Upper lobe of left lung (tissue), 6 donors: Measurements from ENCODE around the gene SETBP1. TPM values are rescaled to one million over a fixed set of nuclear protein-coding genes. Genes with fewer than 3 reads are reported as not detected.

Experiments
- ATAC-seq, 2 donors: fragments of 200-7000 bp; cut with Tn5 transposase; one replicate each; pipeline ENCODE4 v1.9.1; 2022; ENCODE audit warnings: mild to moderate bottlenecking in 2 of 2, moderate library complexity in 2 of 2; ENCODE audit not compliant: low FRiP score in 2 of 2
- DNase-seq, 2 donors: peaks; one replicate each; pipeline ENCODE4 v3.0.0-alpha.2; 2019 to 2020
- H3K27ac ChIP-seq, 4 donors: fragments of 200-600 bp; sonication (generic); one replicate each; pipeline ENCODE4 v1.5.1; 2016 to 2019
- H3K27me3 ChIP-seq, 4 donors: fragments of 200-600 bp; sonication (generic); one replicate each; pipeline ENCODE4 v1.5.1; 2017 to 2019
- H3K36me3 ChIP-seq, 4 donors: fragments of 200-600 bp; sonication (generic); one replicate each; pipeline ENCODE4 v1.5.1; 2016 to 2019
- H3K4me1 ChIP-seq, 4 donors: fragments of 200-600 bp; sonication (generic); one replicate each; pipeline ENCODE4 v1.5.1; 2018 to 2019
- H3K4me3 ChIP-seq, 4 donors: fragments of 200-600 bp; sonication (generic); one replicate each; pipeline ENCODE4 v1.5.1; 2017 to 2019; ENCODE audit warnings: mild to moderate bottlenecking in 2 of 4, moderate library complexity in 1 of 4
- H3K9me3 ChIP-seq, 4 donors: fragments of 200-600 bp; sonication (generic); one replicate each; pipeline ENCODE4 v1.5.1; 2018 to 2019
- EP300 ChIP-seq, 4 donors: sonication (generic); formaldehyde crosslinking; IDR thresholded peaks; one replicate each; pipeline ENCODE4 v1.5.1; 2017; ENCODE audit warnings: antibody characterized with exemption in 4 of 4, control low read depth in 2 of 4
- POLR2A ChIP-seq, 4 donors: fragments of 450-650 bp; IDR thresholded peaks; one replicate each; pipeline ENCODE4 v1.5.1; 2016 to 2017; ENCODE audit warnings: antibody characterized with exemption in 4 of 4, mild to moderate bottlenecking in 2 of 4
- POLR2AphosphoS5 ChIP-seq, 2 donors: sonication (generic); formaldehyde crosslinking; IDR thresholded peaks; one replicate each; pipeline ENCODE4 v1.5.1; 2017; ENCODE audit warnings: antibody characterized with exemption in 2 of 2
- WGBS, 2 donors: methylation state at CpG; one replicate each; pipeline ENCODE4 v1.1.5; 2017 to 2018; 5-methylcytosine and 5-hydroxymethylcytosine counted together
- total RNA-seq, 6 donors: library from RNA; depleted of rRNA in 4 of 6; stranded (reverse); fragments of >200 nt in 4 of 6; gene quantifications; one replicate each; pipeline versions ENCODE4 v1.1.0 to v1.2.1, GENCODE V29; 2016 to 2021
- TF ChIP-seq, protein P1 (sequence below), 6 experiments: fragments of 450-650 bp in 4 of 6; fragments of 200-600 bp in 2 of 6; sonication (generic) in 2 of 6; IDR thresholded peaks; one replicate each; pipeline ENCODE4 v1.5.1; 2016 to 2019; ENCODE audit warnings: antibody characterized with exemption in 6 of 6
- donor health status: DM: no; HTN: no; CAD: no; lungs with moderate emphysema.
- donor health status: DM: no; HTN: yes; CAD: no; lungs with severe emphysema.

SETBP1 gene
- total RNA-seq, 6 donors from 2014 or later, result 11.7 to 38.8 (median 16.6) TPM

DNA sequence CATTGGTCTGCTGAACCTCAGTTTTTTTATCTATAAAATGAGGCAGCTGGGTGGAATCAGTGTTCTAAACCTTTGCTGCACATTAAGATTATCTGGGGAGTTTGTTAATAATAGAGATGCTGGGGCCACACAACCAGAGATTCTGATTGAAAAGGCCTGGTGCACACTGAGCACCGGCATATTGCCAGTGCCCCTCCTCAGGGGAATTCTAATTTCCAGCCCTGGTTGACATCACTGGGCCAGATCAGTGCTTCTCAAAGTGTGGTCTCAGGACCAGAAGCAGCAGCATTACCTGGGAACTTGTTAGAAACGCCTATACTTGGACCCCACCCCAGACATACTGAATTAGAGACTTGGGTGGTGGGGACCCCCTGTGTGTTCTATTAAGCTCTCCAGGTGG lies 112.5 kb downstream of the SETBP1 start:
- H3K27me3 ChIP-seq, result no peaks in the 10 kb centered on the region
- ATAC-seq, result no peak
- no peak overlapping the region for H3K4me3 ChIP-seq
- 91 to 92% methylated on average over 2 of the region's 2 CpGs for WGBS, 2 donors
- no peaks in the 10 kb centered on the region for H3K9me3 ChIP-seq
- H3K4me1 ChIP-seq, result peaks cover 8 to 26% (median 10%) of the 10 kb centered on the region in 4 donors
- no peak overlapping the region for H3K27ac ChIP-seq
- TF ChIP-seq POLR2AphosphoS5 (IDR thresholded peaks at IDR 0.05), result no peak
- TF ChIP-seq POLR2A (IDR thresholded peaks at IDR 0.05), result no peak
- TF ChIP-seq EP300 (IDR thresholded peaks at IDR 0.05), result no peak
- TF ChIP-seq, protein P1, sequence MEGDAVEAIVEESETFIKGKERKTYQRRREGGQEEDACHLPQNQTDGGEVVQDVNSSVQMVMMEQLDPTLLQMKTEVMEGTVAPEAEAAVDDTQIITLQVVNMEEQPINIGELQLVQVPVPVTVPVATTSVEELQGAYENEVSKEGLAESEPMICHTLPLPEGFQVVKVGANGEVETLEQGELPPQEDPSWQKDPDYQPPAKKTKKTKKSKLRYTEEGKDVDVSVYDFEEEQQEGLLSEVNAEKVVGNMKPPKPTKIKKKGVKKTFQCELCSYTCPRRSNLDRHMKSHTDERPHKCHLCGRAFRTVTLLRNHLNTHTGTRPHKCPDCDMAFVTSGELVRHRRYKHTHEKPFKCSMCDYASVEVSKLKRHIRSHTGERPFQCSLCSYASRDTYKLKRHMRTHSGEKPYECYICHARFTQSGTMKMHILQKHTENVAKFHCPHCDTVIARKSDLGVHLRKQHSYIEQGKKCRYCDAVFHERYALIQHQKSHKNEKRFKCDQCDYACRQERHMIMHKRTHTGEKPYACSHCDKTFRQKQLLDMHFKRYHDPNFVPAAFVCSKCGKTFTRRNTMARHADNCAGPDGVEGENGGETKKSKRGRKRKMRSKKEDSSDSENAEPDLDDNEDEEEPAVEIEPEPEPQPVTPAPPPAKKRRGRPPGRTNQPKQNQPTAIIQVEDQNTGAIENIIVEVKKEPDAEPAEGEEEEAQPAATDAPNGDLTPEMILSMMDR (IDR thresholded peaks at IDR 0.05), result no peak
- H3K36me3 ChIP-seq, result no peaks in the 10 kb centered on the region
- DNase-seq, result no peak

DNA sequence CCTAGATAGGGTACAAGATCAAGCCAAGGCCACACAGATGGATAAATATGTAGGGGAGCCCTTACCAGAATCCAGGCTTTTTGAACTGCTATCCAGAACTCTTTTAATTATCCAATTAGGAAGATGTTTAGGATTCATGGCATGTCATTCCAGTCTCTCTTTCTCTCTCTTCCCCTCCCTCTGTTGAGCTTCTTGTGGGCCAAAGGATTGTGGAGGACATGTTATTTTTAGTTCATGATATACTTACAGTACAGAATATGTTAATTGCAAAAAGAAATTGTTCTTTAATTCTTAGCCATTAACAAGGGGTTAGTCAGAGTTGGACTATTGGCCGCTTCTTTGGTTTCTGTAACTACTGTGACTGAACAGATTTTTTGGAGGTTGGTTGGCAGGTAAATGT lies 113.0 kb downstream of the SETBP1 start:
- Histone ChIP-seq H3K9me3 (no peaks in the 10 kb centered on the region), H3K27me3 (no peaks in the 10 kb centered on the region), H3K36me3 (no peaks in the 10 kb centered on the region), H3K27ac (no peak overlapping the region), H3K4me3 (no peak overlapping the region), H3K4me1 (peaks cover 8 to 26% (median 10%) of the 10 kb centered on the region in 4 donors)
- no peak for ATAC-seq
- TF ChIP-seq EP300 (IDR thresholded peaks at IDR 0.05) (no peak), POLR2AphosphoS5 (IDR thresholded peaks at IDR 0.05) (no peak), POLR2A (IDR thresholded peaks at IDR 0.05) (no peak)
- TF ChIP-seq, protein P1 (IDR thresholded peaks at IDR 0.05), result no peak
- no peak for DNase-seq
- WGBS, 2 donors, result 94 to 97% methylated on average over 1 of the region's 1 CpG

DNA sequence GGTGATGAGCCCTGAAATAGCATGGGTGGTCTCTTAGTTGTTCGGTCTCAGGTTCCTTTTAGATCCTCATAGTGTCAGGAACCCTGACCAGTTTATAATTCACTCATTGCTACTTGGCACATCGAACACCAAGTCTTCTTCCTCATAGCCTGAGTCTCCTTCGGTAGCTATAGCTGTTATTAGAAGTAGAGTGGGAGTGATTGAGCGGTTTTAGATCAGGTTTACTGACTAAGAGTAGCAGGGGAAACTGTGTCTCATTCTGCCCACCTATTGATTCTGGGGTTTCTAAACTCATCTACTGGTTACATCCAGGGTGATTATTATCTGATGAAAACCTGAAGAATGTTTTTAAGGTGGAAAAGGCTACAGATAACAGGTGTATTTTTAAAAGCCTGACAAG lies 114.6 kb downstream of the SETBP1 start:
- H3K4me3 ChIP-seq, result no peak overlapping the region
- H3K27ac ChIP-seq, result no peak overlapping the region
- no peaks in the 10 kb centered on the region for H3K36me3 ChIP-seq
- WGBS, 2 donors, result 90 to 95% methylated on average over 4 of the region's 4 CpGs
- H3K4me1 ChIP-seq, result peaks cover 0 to 18% (median 11%) of the 10 kb centered on the region in 4 donors
- no peaks in the 10 kb centered on the region for H3K9me3 ChIP-seq
- DNase-seq (no peak), ATAC-seq (no peak)
- no peaks in the 10 kb centered on the region for H3K27me3 ChIP-seq
- TF ChIP-seq, protein P1 (IDR thresholded peaks at IDR 0.05), result no peak
- TF ChIP-seq POLR2AphosphoS5 (IDR thresholded peaks at IDR 0.05) (no peak), POLR2A (IDR thresholded peaks at IDR 0.05) (no peak), EP300 (IDR thresholded peaks at IDR 0.05) (no peak)

DNA sequence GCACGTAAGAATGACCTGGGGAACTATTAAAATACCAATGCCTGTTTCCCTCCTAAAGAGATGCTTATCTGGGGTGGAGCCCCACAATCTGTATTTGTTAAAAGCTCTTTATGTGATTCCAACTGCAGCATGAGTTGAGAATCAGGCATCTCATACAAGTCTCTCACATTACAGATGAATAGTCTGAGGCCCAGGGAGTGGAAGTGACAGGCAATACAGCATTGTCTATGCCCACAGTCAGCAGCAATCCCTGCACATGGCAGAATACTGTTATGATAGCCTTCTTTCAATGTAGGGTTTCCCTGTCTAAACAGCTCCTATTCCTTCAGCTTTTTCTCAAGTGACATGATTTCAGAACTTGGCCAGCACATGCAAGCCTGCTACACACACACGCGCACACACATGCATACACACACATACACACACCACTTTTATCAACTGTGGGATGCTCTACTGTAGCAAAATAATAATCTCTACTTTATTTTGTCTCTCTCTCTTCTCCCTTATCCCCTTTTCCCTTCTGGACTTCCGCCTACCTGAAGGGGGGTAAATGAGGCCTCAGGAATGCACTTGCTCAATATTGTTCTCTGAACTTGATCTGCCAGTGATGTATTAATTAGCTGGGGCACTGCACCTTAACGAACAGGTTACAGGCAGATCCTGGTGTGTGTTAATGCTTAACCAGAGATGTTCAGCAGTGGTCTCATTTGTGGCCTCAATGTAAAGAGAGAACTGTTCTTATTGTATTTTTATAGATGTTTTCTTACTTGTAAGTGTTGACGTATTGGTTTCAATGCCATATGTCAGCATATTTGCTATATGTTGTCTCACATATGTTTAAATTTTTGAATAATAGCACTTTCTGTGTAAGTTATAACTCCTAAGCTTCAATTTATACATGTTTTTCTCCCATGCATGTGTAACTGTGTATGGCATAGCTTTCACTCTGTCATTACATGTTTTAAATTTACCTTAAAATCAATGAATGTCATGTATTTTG lies 116.0 kb downstream of the SETBP1 start:
- Histone ChIP-seq H3K27me3 (no peaks in the 10 kb centered on the region), H3K4me3 (no peak overlapping the region), H3K36me3 (no peaks in the 10 kb centered on the region), H3K4me1 (peaks cover 0 to 18% (median 10%) of the 10 kb centered on the region in 4 donors), H3K9me3 (no peaks in the 10 kb centered on the region), H3K27ac (peak overlapping the region in 1 of 4 donors; percentile 6)
- DNase-seq (no peak), ATAC-seq (no peak)
- TF ChIP-seq, protein P1 (IDR thresholded peaks at IDR 0.05), result no peak
- TF ChIP-seq POLR2A (IDR thresholded peaks at IDR 0.05) (no peak), POLR2AphosphoS5 (IDR thresholded peaks at IDR 0.05) (no peak), EP300 (IDR thresholded peaks at IDR 0.05) (no peak)
- 81 to 86% methylated on average over 6 of the region's 6 CpGs for WGBS, 2 donors
